Calu3 (cell line): ENCODE measurements around the gene DGKI. TPM values are rescaled to one million over a fixed set of nuclear protein-coding genes. Genes with fewer than 3 reads are reported as not detected.

Experiments
- BruUV-seq: library from RNA; stranded (reverse); fragments of 400-500 nt; replicated peaks from 2 replicates; lab custom pipeline; 2021; lab: Mats Ljungman, UMichigan
- CTCF ChIA-PET: fragments of 300-600 bp; sonication (Branson Sonifier 250); formaldehyde crosslinking; loops from one replicate; lab custom pipeline; 2022; ENCODE audit warnings: antibody characterized with exemption; lab: Charles Lee
- DNase-seq: peaks from one replicate; pipeline ENCODE4 v3.0.0; 2022
- H3K27ac Mint-ChIP-seq: one replicate; pipeline ENCODE4 v1.8.0; 2022; ENCODE audit warnings: mixed read lengths; ENCODE audit not compliant: unreplicated experiment
- H3K27me3 Mint-ChIP-seq: one replicate; pipeline ENCODE4 v1.8.0; 2022; ENCODE audit warnings: mixed read lengths; ENCODE audit not compliant: unreplicated experiment
- H3K36me3 Mint-ChIP-seq: one replicate; pipeline ENCODE4 v1.8.0; 2022; ENCODE audit warnings: mild to moderate bottlenecking, moderate library complexity, mixed read lengths; ENCODE audit not compliant: insufficient read depth, unreplicated experiment
- H3K4me1 Mint-ChIP-seq: one replicate; pipeline ENCODE4 v1.8.0; 2022; ENCODE audit warnings: mild to moderate bottlenecking, low read depth, mixed read lengths; ENCODE audit not compliant: unreplicated experiment
- H3K4me3 Mint-ChIP-seq: one replicate; pipeline ENCODE4 v1.8.0; 2022; ENCODE audit warnings: mild to moderate bottlenecking, low read depth, moderate library complexity, mixed read lengths; ENCODE audit not compliant: unreplicated experiment
- H3K9me3 Mint-ChIP-seq: one replicate; pipeline ENCODE4 v1.8.0; 2022; ENCODE audit warnings: low read depth, mixed read lengths; ENCODE audit not compliant: unreplicated experiment
- CTCF ChIP-seq: fragments of 200-600 bp; IDR thresholded peaks from one replicate; pipeline ENCODE4 v1.8.0; 2022; ENCODE audit warnings: antibody characterized with exemption; ENCODE audit not compliant: unreplicated experiment
- intact Hi-C: fragments of 100-400 bp; cut with micrococcal nuclease; formaldehyde crosslinking; loops from one replicate; pipeline ENCODE4 v1.10.0; 2022; ENCODE audit not compliant: unreplicated experiment
- total RNA-seq: library from RNA; stranded (reverse); gene quantifications from 2 replicates; pipeline ENCODE4 v1.2.3, GENCODE V29; 2022

DGKI gene
- total RNA-seq, 1 experiment from 2014 or later, result not detected

DNA sequence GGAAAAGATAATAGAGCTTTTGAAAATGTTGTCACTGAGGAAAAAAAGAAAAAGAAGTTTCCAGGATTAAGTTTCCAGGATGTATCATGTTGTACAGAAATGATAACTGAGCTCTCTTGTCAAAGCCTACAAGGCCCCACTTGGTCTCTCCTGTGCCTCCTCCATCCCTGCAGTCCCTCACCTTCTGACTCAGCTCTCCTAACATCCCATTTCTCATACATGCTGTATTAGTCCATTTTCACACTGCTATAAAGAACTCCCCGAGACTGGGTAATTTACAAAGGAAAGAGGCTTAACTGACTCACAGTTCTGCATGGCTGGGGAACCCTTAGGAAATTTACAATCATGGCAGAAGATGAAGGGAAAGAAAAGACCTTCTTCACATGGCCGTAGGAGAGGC, 3.8 kb upstream of the DGKI start:
- no peak for DNase-seq
- CTCF ChIA-PET, result no interaction called here
- no peak overlapping the region for H3K4me3 Mint-ChIP-seq
- H3K4me1 Mint-ChIP-seq, result no peaks in the 10 kb centered on the region
- H3K27me3 Mint-ChIP-seq, result peaks cover 27% of the 10 kb centered on the region
- TF ChIP-seq CTCF, result no peak
- H3K27ac Mint-ChIP-seq, result no peak overlapping the region
- BruUV-seq, result no TSS peak
- H3K36me3 Mint-ChIP-seq, result no peaks in the 10 kb centered on the region
- intact Hi-C loops, result no loop called here
- peaks cover 2% of the 10 kb centered on the region for H3K9me3 Mint-ChIP-seq

GRCh38 chr7:137848095-137848494, 1.3 kb upstream of the DGKI start:
- Mint-ChIP-seq H3K27ac (no peak overlapping the region), H3K27me3 (peaks cover 52% of the 10 kb centered on the region), H3K9me3 (peaks cover 2% of the 10 kb centered on the region), H3K36me3 (no peaks in the 10 kb centered on the region), H3K4me1 (no peaks in the 10 kb centered on the region), H3K4me3 (no peak overlapping the region)
- DNase-seq, result no peak
- BruUV-seq, result no TSS peak
- intact Hi-C loops, result no loop called here
- no peak for TF ChIP-seq CTCF
- CTCF ChIA-PET, result no interaction called here

DNA sequence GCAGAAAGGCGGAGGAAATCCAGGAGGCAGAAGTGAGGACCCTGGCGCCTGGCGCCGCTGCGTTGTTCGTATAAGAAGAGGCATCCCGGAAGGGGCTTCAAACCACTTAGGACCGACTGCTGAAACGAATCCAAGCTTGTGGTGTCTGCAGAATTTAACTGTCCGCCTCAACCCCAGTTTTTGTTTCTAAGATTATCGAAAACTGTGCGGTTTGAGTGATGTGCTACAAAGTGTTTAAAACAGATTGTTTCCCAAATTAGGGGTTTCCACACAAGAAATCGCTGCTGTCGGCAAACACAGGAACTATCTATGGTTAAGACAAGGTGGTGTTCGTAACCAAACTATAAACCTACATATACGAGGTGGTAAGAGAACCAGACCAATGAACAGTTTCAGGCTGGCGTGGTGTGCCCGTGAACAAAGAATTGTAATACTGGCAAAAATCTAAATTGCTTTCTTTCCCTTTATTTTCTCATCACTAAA, 835 bp upstream of the DGKI start:
- CTCF ChIA-PET, result no interaction called here
- DNase-seq, result no peak
- Mint-ChIP-seq H3K4me3 (no peak overlapping the region), H3K27ac (no peak overlapping the region), H3K4me1 (no peaks in the 10 kb centered on the region), H3K9me3 (peaks cover 2% of the 10 kb centered on the region), H3K36me3 (no peaks in the 10 kb centered on the region), H3K27me3 (peaks cover 53% of the 10 kb centered on the region)
- intact Hi-C loops, result no loop called here
- BruUV-seq, result no TSS peak
- no peak for TF ChIP-seq CTCF

DNA sequence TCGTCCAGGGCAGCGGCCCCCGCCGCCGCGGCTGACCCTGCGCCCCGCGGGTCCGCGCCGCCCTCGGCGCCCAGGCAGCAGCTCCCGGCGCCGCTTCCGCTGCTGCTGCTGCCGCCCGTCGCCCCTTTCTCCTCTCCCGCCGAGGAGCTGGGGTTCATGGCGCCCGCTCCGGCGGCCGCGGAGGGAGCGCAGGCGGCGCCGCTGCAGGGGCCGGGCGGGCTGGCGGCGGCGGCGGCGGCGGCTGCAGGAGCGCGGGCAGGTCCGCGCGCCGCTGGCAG, 286 bp downstream of the DGKI start:
- Mint-ChIP-seq H3K4me1 (no peaks in the 10 kb centered on the region), H3K9me3 (peaks cover 2% of the 10 kb centered on the region), H3K27ac (no peak overlapping the region), H3K36me3 (no peaks in the 10 kb centered on the region), H3K4me3 (peak overlapping the region; percentile 63), H3K27me3 (peaks cover 63% of the 10 kb centered on the region)
- intact Hi-C loops, result no loop called here
- peak; percentile 4 for DNase-seq
- no TSS peak for BruUV-seq
- CTCF ChIA-PET, result no interaction called here
- TF ChIP-seq CTCF, result no peak
